Erythroblast (primary cell): ENCODE measurements around the gene CFAP99.

Experiments
- DNase-seq, 2 experiments: peaks; one replicate each; lab custom pipeline; 2025; lab: John Stamatoyannopoulos, UW
- GATA1 ChIP-seq: IDR thresholded peaks from 2 replicates; pipeline ENCODE4 v1.6.1; 2011; ENCODE audit warnings: low read depth, mild to moderate bottlenecking, control low read depth, low read length, moderate library complexity
- POLR2A ChIP-seq: IDR thresholded peaks from 2 replicates; pipeline ENCODE4 v1.6.1; 2011; ENCODE audit warnings: mild to moderate bottlenecking, low read length

CFAP99 gene

DNA sequence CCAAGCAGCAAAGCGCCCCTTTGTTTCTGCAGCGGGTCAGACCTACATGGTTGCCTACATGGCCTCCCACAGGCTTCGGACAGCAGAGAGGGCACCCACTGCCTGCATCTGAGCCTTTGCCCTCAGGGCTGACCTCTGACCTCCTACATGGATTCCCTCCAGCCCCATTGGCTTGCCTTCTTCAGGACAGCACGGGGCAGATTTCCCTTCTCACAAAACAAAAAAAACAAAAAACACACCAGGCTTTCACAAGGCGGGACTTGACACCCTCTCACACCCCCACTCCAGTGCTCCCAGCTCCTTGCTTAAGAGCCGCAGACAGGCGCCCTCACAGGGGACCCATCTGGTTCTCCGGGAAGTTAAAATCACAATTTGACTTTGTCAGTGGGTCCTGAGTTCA, 33.2 kb upstream of the CFAP99 start:
- TF ChIP-seq GATA1 (no peak), POLR2A (no peak)
- DNase-seq, result no peak

DNA sequence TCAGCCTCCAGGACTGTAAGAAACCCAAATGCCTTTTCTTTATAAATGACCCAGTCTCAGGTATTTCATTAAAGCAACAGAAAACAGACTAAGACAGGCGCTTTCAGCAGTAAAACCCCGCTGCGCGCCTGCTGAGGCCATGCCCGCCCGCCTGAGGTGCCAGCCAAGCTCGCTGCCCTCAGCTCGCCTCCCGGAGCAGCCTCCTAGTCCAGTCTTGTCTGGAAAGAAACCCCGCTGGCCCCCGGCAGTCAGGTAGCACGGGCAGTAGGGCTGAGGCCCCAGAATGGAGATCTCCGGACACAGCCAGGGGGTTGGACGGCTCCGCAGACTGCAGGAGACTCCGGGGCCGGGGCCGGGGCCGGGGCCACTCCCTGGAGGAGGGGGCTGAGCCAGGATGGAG, 32.0 kb upstream of the CFAP99 start:
- TF ChIP-seq GATA1 (no peak), POLR2A (no peak)
- DNase-seq, result no peak

DNA sequence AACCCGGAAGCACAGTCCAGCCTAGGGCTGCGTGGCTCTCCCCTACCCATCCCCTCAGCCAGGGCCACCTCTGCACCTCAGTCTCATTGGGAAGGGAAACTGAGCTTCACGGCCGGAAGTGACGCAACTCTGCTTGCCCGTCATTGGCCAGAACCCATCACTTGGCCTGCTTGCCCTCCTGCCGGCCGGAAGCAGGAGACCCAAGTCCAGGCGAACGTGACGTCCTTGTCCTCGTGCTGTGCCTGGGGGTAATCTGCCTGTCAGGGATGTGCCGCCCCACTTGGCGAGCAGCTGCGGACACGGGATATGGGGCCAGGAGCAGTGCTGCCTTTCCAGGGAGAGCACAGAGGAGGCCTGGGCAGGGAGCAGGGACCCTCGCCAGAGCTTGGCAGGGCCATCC, 31.5 kb upstream of the CFAP99 start:
- no peak for TF ChIP-seq GATA1
- TF ChIP-seq POLR2A, result no peak
- DNase-seq, result no peak

DNA sequence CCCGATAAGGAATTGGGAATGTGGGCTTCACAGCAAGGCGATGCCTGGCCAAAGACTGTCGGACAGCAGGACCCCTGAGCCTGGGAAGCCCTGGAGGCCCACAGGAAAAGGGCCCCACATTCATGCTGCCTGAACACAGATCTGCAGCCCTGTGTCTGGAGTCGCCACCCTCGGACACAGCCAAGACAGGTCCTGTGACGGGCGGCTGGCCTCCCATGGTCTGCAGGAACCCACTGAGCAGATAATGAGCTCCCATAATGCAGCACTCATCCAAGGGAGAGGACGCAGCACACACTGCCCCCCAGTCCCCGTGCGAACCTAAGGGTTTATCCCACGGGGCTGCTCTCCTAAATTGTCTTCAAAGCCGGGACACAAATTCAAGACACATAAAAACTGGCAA, 30.9 kb upstream of the CFAP99 start:
- TF ChIP-seq GATA1, result no peak
- no peak for TF ChIP-seq POLR2A
- DNase-seq, result no peak

DNA sequence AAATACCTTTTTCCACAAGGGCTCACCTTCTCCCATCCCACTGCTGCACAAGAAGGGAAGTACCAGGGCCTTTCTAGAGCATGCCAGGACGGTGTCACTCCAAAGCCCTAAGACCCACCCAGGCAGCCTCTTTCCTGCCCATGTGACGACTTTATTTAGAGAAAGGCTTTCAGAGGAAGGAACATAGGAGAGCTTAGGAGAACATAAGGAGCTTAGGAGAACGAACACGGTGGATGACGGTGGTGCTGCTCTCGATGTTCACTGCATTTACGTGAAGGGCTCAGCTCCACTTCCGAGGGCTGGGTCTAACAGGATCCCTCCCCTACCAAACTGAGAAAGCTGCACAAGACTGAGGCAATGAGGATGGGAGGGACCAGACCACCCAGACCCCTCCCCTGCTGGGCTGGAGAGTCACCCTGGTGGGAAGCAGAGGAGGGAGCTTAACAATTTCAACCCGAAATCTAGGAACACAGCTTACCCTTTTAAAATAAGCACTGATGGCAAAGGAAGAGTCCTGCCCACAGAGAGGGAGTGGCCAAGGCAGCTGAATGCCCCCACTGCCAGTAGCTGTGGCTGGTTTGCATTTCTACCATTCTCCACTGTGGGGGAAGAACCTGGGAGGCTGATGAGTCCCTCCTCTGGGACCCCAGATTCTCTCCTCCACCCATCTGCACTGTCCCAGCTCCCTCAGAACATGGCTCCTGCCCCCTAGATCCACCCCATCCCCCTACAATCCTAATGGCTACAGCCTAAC, 30.1 kb upstream of the CFAP99 start:
- TF ChIP-seq POLR2A, result no peak
- no peak for TF ChIP-seq GATA1
- no peak for DNase-seq

DNA sequence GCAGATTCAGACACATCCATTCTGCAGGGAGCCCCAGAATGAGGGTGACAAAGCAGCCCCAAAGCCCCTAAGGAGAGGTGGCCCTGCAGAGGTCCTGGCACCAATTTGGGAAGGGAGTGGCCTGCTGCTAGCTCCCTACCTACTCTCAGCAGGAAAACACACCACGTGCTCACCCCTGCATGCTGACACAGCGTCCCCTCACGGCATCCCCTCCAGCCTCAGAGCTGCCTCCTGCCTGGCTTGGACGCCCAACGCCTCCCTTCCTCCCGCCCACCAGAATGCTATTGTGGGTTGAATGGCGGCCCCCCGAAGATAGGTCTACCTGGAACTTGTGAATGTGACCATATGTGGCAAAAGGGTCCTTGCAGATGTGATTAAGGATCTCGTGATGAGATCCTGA, 29.1 kb upstream of the CFAP99 start:
- no peak for DNase-seq
- TF ChIP-seq GATA1 (no peak), POLR2A (no peak)

DNA sequence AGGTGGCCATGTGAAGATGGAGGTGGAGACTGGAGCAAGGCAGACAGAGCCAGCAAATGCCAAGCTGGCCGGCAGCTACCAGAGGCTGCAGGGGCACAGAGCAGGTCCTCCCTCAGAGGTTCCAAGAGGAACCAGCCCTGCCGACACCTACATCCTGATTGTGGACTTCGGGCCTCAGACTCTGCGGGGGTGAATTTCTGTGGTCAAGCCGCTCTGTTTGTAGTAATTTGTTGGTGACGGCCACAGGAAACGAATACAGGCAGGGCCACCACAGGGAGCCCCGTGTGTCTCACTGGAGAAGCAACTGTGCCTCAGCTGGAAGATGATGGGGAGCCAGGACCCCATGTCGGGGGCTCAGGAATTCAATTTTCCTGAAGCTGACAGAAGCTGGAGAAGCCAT, 28.6 kb upstream of the CFAP99 start:
- TF ChIP-seq POLR2A, result no peak
- no peak for TF ChIP-seq GATA1
- no peak for DNase-seq

DNA sequence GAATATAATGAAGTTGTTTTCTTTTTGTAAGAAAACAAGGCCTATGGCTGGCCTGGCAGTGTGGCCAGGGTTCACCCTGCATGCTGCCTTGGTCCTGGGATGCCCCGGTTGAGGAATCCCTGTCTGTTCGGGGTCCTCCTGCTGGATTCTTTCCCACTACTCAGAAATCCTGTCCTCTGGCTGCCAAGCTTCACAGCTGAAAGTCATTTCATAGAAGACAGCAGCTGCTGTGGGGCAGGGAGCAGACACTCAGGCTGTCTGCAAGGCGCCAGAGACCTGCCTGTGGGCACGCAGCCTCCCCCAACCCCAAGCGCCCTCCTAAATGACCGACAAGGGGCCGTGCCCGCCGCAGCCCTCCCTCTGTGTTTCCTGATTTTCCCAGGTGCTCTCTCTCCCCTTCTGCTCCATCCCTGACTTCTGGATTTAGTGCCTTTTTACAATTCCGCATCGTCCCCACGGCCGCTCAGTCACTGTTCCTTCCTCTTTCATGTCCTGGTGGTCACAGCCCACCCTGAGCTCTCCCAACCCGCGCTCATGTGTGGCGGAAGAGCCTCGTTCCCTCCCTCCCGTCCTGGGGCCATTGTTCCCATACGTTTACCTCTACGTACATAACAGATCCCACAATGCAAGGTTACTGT, 27.9 kb upstream of the CFAP99 start:
- TF ChIP-seq POLR2A (no peak), GATA1 (no peak)
- no peak for DNase-seq

DNA sequence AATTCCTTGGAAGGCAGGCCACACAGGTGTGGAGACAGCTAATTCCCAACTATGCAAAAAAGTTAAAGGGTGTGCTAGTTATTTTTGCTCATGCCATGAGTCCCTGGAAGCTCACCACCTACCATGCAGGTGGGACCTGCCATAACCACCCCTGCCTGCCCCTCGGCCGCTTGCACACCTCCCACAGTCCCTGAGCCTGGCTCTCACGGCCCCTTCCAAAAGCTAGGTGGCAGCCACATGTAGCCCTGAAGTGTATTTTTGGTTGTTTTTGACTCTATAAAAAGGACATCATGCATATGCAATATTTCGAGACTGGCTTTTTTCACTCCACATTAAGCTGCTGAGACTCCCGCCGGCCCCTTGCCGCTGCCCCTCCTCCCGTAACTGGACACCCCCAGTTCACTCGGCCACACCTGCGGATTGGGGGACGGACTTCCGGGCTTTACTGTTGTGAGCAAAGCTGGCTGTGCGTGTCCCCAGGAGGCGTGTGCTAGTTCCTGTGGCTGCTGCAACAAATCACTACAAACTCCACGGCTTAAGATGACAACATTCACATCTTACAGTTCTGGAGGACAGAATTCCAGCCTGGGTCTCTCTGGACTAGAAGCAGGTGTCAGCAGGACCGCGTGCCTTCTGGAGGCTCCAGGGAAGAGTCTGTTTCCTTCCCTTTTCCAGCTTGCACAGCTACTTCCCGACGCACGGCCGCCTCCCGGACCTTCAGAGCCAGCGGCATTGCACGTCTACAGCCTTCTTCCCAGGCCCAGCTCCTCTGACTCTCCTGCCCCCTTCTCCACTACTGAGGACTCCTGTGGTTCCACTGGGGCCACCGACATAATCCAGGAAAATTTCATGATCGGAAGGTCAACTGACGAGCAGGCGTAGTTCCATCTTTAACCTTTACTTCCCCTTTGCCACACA, 25.1 kb upstream of the CFAP99 start:
- DNase-seq, result peak; percentile 17 to 39
- TF ChIP-seq POLR2A (no peak), GATA1 (no peak)

DNA sequence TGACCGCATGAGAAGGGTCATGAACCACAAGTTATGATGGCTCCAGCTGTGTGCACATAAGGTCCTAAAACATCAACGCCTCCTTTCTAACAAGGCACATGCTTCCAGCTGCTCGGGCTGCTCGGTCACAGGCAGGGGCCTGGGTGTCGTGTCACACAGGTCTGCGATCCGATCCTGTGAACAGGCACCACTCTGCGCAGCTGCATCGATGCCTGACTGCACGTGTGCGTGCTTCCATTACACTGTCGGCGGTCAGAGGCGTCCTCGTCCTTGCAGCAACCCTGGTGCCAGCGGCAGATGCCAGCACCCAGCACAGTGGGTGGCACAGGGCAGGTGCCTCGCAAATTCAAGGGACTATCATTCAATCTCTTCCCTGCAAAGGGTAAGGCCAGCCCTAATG, 24.2 kb upstream of the CFAP99 start:
- TF ChIP-seq POLR2A (no peak), GATA1 (no peak)

DNA sequence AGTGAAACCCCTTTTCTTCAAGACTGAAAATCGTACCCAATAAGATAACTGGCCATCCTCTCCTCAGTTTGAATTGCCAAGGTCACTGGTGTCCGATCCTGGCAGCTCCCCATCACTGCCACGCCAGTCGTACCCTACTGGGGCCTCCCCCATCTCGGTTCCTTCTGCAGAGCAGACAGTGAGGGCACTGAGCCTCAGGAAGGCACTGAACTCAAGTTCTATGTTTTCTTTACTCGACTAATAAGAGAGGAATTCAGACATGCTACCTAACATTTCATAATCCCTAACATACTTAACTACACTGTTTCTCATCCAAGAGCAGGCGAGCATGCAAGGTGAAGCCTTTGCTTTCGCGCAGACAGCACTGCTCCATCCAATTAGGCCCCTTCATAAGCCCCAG, 23.7 kb upstream of the CFAP99 start:
- no peak for DNase-seq
- TF ChIP-seq POLR2A (no peak), GATA1 (no peak)

More for the DNA sequence above, 24.2 kb upstream of the CFAP99 start:
- DNase-seq, result no peak

DNA sequence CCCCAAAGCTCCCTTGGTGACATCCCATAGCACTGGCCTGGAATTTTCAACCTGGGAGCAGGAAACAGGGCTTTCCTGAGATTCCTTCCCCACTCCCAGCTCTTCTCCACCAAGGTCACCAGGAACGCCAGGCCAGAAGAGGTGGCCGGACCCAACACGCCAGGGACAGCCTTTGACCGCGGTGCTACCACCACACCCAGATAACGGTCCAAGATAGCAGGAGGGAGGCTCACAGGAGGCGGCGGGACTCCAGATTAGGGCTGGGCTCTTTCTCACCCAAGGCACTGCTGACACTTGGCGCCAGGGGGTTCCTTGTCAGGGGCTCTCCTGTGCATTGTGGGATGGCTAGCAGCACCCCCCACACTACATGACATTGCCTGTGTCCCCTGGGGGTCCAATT, 23.2 kb upstream of the CFAP99 start:
- TF ChIP-seq GATA1 (peak; percentile 28), POLR2A (no peak)
- DNase-seq, result peak; percentile 64 to 84

DNA sequence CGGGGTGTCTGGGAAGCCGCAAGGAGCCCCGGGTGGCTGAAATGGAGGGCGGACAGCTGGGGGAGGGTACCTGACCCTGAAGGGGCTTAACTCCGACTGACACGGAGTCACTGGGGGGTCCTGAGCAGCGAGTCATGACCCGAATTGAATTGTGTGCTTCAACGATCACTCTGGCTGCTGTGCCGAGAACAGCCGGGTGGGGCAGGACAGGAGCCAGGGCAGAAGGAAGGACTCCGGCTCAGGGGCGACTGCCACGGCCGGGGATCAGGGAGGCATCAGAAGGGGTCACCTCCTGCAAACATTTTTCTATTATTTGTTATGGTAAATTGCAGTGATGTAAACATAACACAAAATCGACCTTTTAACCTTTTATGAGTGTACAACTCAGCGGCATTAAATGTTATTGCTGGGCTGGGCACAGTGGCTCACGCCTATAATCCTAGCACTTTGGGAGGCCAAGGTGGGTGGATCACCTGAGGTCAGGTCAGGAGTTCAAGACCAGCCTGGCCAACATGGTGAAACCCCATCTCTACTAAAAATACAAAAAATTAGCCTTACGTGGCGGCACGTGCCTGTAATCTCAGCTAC, 21.9 kb upstream of the CFAP99 start:
- DNase-seq, result peak in 1 of 2 experiments; percentile 17

More for the DNA sequence above, 21.9 kb upstream of the CFAP99 start:
- TF ChIP-seq POLR2A, result no peak
- TF ChIP-seq GATA1, result no peak
